Vagina (tissue), 2 donors: Measurements from ENCODE around the gene NCOA7. TPM values are rescaled to one million over a fixed set of nuclear protein-coding genes. Genes with fewer than 3 reads are reported as not detected.
"Not testable (repeated sequence)": the region's sequence is repeated elsewhere in the genome, so short reads cannot be mapped to it uniquely, and the experiment has no call there.

Source experiments
- DNase-seq, 2 donors: peaks; one replicate each; pipeline ENCODE4 v3.0.0-alpha.2; 2017; ENCODE audit errors: extremely low spot score in 2 of 2
- H3K27ac ChIP-seq: fragments of 200-600 bp; sonication (generic); one replicate; pipeline ENCODE4 v1.5.1; 2019
- H3K27me3 ChIP-seq: fragments of 200-600 bp; sonication (generic); one replicate; pipeline ENCODE4 v1.5.1; 2019
- H3K36me3 ChIP-seq, 2 donors: fragments of 200-600 bp; sonication (generic); one replicate each; pipeline ENCODE4 v1.5.1; 2017 to 2019
- H3K4me1 ChIP-seq: fragments of 200-600 bp; sonication (generic); one replicate; pipeline ENCODE4 v1.5.1; 2019
- H3K4me3 ChIP-seq, 2 donors: fragments of 200-600 bp; sonication (generic); 1 replicate in 1 of 2; 2 replicates in 1 of 2; pipeline ENCODE4 v1.5.1; 2016 to 2019
- H3K9me3 ChIP-seq: fragments of 200-600 bp; sonication (generic); one replicate; pipeline ENCODE4 v1.5.1; 2019
- CTCF ChIP-seq, 3 experiments: fragments of 450-650 bp in 2 of 3; fragments of 200-600 bp in 1 of 3; sonication (generic) in 1 of 3; IDR thresholded peaks; one replicate each; pipeline ENCODE4 v1.5.1; 2017 to 2019; ENCODE audit warnings: antibody characterized with exemption in 3 of 3, mild to moderate bottlenecking in 2 of 3, moderate library complexity in 2 of 3
- POLR2A ChIP-seq, 2 donors: fragments of 450-650 bp; IDR thresholded peaks; one replicate each; pipeline ENCODE4 v1.6.1; 2017; ENCODE audit warnings: antibody characterized with exemption in 2 of 2, mild to moderate bottlenecking in 2 of 2, moderate library complexity in 2 of 2
- POLR2AphosphoS5 ChIP-seq, 2 donors: sonication (generic); formaldehyde crosslinking; IDR thresholded peaks; one replicate each; pipeline ENCODE4 v1.9.0; 2017; ENCODE audit warnings: antibody characterized with exemption in 2 of 2, mild to moderate bottlenecking in 2 of 2, low read depth in 1 of 2; ENCODE audit not compliant: insufficient read depth in 1 of 2
- intact Hi-C: fragments of 100-400 bp; cut with DNase I; formaldehyde crosslinking; loops from one replicate; pipeline ENCODE4 v1.15.1; 2023
- total RNA-seq: library from RNA; depleted of rRNA; stranded (reverse); fragments of >200 nt; gene quantifications from one replicate; pipeline ENCODE4 v1.2.3, GENCODE V29; 2016

Gene NCOA7
- total RNA-seq, 1 donor from 2014 or later = 48.6 TPM

GRCh38 chr6:125804264-125804663, 13.5 kb downstream of the NCOA7 start:
- intact Hi-C loops = loop anchor here (10.0 kb wide), 1 partner anchor 51 kb away; no protein-coding TSS in a partner anchor

GRCh38 chr6:125804866-125805425, 14.2 kb downstream of the NCOA7 start:
- not testable (repeated sequence) for H3K4me3 ChIP-seq, H3K27me3 ChIP-seq

More at GRCh38 chr6:125804264-125804663, 13.5 kb downstream of the NCOA7 start:
- Histone ChIP-seq H3K27me3 (no peaks in the 10 kb centered on the region), H3K27ac (no peak overlapping the region), H3K4me3 (no peak overlapping the region), H3K36me3 (peaks cover 0 to 9% of the 10 kb centered on the region in 2 donors), H3K9me3 (no peaks in the 10 kb centered on the region), H3K4me1 (peaks cover 18% of the 10 kb centered on the region)
- DNase-seq = no peak
- TF ChIP-seq CTCF (IDR thresholded peaks at IDR 0.05) (no peak), POLR2AphosphoS5 (IDR thresholded peaks at IDR 0.05; ENCODE audit: insufficient read depth in 1 of 2, low read depth in 1 of 2) (no peak), POLR2A (IDR thresholded peaks at IDR 0.05) (no peak)

GRCh38 chr6:125806813-125807212, 16.1 kb downstream of the NCOA7 start:
- intact Hi-C loops = loop anchor here (10.0 kb wide), 1 partner anchor 48 kb away; no protein-coding TSS in a partner anchor
- no peaks in the 10 kb centered on the region for H3K9me3 ChIP-seq
- DNase-seq = no peak
- peaks cover 0 to 9% of the 10 kb centered on the region in 2 donors for H3K36me3 ChIP-seq
- TF ChIP-seq CTCF (IDR thresholded peaks at IDR 0.05) = no peak
- TF ChIP-seq POLR2AphosphoS5 (IDR thresholded peaks at IDR 0.05; ENCODE audit: insufficient read depth in 1 of 2, low read depth in 1 of 2) = no peak
- TF ChIP-seq POLR2A (IDR thresholded peaks at IDR 0.05) = no peak
- no peak overlapping the region for H3K27ac ChIP-seq
- H3K4me1 ChIP-seq = peaks cover 19% of the 10 kb centered on the region
- no peak overlapping the region for H3K4me3 ChIP-seq
- H3K27me3 ChIP-seq = no peaks in the 10 kb centered on the region

More at GRCh38 chr6:125804866-125805425, 14.2 kb downstream of the NCOA7 start:
- not testable (repeated sequence) for H3K9me3 ChIP-seq, H3K27ac ChIP-seq, DNase-seq, H3K36me3 ChIP-seq
- peaks cover 18% of the 10 kb centered on the region for H3K4me1 ChIP-seq
- intact Hi-C loops = loop anchor here (10.0 kb wide), 1 partner anchor 50 kb away; no protein-coding TSS in a partner anchor

GRCh38 chr6:125807293-125807692, 16.5 kb downstream of the NCOA7 start:
- no peak for DNase-seq
- no peaks in the 10 kb centered on the region for H3K27me3 ChIP-seq
- peaks cover 0 to 9% of the 10 kb centered on the region in 2 donors for H3K36me3 ChIP-seq
- TF ChIP-seq CTCF (IDR thresholded peaks at IDR 0.05) (no peak), POLR2A (IDR thresholded peaks at IDR 0.05) (no peak), POLR2AphosphoS5 (IDR thresholded peaks at IDR 0.05; ENCODE audit: insufficient read depth in 1 of 2, low read depth in 1 of 2) (no peak)
- intact Hi-C loops = loop anchor here (10.0 kb wide), 1 partner anchor 48 kb away; no protein-coding TSS in a partner anchor
- H3K4me1 ChIP-seq = peaks cover 24% of the 10 kb centered on the region
- no peaks in the 10 kb centered on the region for H3K9me3 ChIP-seq
- no peak overlapping the region for H3K4me3 ChIP-seq
- H3K27ac ChIP-seq = no peak overlapping the region

- TF ChIP-seq CTCF (IDR thresholded peaks at IDR 0.05) (no peak), POLR2AphosphoS5 (IDR thresholded peaks at IDR 0.05; ENCODE audit: insufficient read depth in 1 of 2, low read depth in 1 of 2) (no peak), POLR2A (IDR thresholded peaks at IDR 0.05) (no peak)
- Histone ChIP-seq H3K27ac (no peak overlapping the region), H3K9me3 (no peaks in the 10 kb centered on the region), H3K4me3 (no peak overlapping the region), H3K4me1 (peaks cover 26% of the 10 kb centered on the region), H3K36me3 (peaks cover 0 to 9% of the 10 kb centered on the region in 2 donors), H3K27me3 (no peaks in the 10 kb centered on the region)
- intact Hi-C loops = loop anchor here (10.0 kb wide), 1 partner anchor 47 kb away; no protein-coding TSS in a partner anchor
- DNase-seq = no peak
Observed at GRCh38 chr6:125808060-125808459, 17.3 kb downstream of the NCOA7 start.
